Stimulated activated CD8-positive, alpha-beta memory T cell treated with anti-CD3 and anti-CD28 coated beads, Interleukin-4, amount 100 ng/mL, for 1 hour (primary cell): ENCODE results near the gene DMXL2.
"Not testable (repeated sequence)": the region's sequence is repeated elsewhere in the genome, so short reads cannot be mapped to it uniquely, and the experiment has no call there.

Experiments
- DNase-seq, 2 donors: peaks; one replicate each; pipeline ENCODE4 v3.0.0-alpha.2; 2020; ENCODE audit warnings: low read depth in 2 of 2, low spot score in 1 of 2

The DMXL2 gene

DNA sequence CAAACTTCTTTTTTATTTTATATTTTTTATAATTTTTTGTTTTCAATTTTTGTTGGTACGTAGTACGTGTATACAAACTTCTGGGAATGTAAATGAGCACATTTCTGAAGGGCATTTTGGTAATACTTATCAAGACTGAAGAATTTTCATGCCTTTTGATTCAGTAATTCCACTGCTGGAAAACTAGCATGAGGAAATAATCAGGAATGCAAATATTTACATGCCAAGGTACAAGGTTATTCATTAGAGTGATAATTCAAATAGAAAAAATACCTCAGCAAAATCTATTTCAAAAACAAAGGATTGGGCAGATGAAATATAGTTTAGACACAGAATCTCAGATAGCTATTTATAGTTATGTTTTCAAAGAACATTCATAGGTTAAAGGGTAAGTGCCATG, 128.7 kb downstream of the DMXL2 start:
- no peak for DNase-seq

DNA sequence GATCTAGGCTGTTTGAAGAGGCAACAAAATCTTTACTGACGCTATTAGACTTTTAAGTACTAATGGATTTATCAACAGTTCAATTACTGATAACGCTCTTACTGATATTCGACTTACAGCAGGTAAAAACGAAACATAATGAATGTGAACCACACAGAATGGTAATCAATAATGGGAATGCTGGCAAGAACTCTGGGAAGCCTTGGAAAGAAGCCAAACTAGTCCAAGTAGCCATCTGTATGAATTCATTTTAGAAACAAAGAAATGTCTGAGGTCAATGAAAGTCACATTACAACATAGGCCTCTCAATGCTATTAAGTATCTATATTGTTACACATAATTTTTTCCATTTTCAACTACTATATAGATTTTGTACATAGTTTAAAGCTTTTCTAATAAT, 130.0 kb downstream of the DMXL2 start:
- DNase-seq = no peak

DNA sequence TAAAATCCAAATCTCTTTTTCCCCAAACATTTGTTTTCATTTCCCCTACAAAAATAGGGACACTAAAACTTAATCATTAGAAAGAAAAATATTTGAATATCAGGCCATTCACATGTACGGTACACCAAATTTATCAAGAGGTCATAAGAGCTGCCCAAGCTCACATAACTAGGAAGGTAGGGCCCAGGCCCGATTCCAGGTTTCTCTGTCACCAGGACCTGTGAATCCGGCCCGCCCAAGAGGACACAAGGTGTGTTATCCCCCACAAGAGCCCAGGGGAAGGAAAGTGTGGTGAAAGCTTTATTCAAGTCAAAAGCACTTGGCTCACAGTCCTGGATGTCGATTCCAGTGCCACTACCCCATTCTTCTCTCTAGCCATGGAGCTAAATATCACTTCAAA, 130.6 kb downstream of the DMXL2 start:
- no peak for DNase-seq

DNA sequence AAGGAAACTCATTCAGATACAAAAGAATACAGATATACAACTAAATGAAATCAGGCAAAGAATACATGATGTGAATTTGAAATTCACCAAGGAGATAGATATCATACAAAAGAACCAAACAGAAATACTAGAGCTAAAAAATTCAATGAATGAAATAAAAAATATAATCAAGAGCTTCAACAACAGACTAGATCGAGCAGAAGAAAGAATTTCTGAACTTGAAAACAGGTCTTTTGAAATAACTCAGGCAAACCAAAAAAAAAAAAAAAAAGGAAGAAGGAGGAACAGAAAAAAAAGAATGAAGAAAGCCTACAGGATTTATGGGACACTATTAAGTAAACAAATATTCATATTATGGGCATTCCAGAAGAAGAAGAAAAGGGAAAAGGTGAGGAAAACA, 137.8 kb downstream of the DMXL2 start:
- no peak for DNase-seq

DNA sequence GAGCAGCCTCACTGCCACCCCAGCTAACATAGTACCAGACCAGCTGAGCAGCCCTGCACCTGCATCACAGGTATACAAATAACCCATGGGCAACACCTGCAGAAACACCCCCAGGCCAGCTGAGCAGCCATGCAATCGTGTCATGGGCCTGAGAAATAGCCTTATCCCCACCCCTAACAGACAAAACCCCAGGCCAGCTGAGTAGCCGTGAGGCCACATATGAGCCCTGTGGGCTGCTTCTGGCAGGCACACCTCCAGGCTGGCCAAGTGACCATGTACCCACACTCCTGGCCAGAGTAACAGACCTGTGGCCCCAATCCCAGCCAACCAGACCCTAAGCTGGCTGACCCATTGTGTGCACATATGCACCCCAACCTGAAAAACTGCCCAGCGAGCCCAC, 138.6 kb downstream of the DMXL2 start:
- no peak for DNase-seq

DNA sequence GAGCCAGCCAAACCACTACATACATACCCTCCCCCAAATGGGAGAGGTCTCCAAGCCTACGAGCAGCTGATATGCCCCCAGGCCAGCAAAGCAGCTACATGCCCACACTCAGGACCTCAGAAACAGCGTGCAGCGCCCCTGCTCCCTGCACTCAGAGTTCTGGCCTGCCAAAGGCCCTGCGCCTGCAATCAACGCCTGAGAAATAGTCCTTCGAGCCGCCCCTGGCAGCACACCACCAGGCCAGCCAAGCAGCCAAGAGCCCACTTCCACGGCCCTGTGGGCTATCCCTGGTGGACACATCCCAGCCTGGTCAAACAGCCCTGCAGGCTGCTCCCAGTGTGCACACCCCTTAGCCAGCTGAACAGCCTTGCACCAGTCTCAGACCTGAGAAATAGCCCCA, 139.1 kb downstream of the DMXL2 start:
- no peak for DNase-seq

DNA sequence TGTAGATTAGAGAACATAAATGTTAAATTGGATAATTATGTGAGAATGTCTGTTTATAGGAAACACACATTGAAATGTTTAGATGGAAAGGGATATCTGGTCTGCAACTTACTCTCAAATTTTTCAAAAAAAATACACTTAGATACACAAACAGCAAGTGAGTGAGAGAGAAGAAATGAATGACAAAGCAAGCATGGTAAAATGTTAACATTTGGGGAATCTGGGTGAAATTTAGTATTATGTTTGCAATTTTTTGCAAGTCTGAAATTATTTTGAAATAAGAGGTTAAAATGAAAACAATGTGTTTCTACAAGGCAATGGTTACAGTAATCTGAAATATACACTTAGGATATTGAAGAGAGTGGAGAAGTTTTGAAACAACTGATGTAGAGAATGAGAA, 146.8 kb downstream of the DMXL2 start:
- no peak for DNase-seq

DNA sequence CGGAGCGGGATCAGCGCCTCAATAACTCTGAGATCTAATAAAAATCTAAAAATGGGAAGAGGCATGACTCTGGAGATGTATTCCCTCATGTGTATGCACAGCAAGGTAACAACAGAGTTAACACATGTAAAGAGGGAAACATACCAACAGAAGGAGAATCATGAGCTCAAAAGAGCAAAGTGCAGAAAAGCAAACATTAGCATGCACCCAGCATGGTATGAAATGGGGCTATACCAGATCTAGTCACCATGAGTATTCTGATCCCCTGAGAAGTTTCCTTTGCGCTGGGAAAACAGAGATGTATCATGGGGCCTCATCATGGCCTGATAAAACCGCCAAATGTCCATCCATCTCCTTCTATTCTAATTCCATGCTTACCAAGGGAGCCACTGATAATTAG, 152.1 kb downstream of the DMXL2 start:
- DNase-seq = no peak

DNA sequence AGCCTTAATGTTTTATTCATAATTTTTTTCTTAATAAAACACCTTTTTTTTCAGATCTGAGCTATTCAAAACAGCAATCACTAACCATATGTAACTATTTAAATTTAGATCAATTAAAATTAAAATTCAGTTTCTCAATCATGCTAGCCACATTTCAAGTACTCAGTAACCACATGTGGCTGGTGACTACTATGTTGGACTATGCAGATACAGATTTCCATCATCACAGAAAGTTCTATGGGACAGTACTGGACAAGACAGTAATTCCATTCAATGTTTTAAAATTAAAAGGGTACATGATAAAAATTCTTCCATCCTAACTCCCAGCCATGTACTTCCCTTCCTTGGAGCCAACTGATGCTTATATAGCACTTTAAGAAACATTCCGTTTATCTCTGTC, 161.8 kb downstream of the DMXL2 start:
- DNase-seq = no peak

DNA sequence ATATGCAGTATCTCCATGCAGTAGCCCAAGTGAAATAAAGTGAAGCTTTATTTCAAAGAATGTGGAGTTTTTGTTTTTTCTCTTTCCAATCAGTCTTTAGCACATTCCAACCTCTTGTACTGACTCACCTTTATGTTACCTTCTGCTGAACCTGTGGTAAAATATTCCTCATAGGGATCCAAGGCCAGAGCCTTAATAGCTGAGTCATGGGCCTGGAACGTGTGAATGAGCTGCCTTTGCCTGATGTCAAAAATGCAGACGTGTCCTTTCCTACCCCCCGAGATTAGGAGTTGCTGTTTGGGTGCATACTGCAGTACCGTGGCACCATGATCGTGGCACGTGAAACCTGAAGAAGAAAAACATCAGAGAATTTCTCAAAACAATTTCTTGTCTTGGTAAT, 172.6 kb downstream of the DMXL2 start:
- no peak for DNase-seq

DNA sequence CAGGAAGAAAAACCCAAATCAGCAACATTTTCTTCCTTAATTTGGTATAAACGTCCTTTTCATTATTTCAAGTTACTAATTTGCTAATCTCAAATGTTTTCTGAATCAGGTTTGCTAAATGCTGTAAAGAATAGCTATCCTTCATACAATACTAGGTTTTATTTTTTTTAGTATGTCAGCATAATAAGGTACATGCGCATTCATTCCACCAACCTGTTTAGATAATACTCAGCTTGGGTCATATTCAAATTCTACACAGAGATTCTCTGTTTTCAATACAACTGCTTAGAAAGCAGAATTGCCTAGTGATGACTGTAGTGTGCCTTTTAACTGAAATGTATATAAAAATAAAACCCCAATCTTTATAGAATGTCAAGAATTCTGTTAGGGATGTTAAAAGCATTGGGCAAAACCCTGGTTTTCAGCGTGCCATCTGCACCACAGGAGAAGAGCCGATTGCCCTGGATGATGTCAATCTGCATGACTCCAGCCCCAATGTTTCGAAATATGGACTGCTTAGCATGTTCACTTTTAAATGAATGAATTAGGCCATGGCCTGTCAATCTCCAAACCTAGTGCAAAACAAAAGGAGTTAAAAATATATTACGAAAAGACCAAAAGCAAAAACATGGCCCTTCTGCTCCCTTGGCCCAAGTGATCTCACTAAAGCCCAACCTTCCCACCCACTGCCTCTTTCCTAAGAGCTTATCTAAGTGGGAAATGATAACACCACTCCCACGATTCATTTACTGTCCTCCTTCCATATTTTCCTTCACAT, 173.8 kb downstream of the DMXL2 start:
- no peak for DNase-seq

DNA sequence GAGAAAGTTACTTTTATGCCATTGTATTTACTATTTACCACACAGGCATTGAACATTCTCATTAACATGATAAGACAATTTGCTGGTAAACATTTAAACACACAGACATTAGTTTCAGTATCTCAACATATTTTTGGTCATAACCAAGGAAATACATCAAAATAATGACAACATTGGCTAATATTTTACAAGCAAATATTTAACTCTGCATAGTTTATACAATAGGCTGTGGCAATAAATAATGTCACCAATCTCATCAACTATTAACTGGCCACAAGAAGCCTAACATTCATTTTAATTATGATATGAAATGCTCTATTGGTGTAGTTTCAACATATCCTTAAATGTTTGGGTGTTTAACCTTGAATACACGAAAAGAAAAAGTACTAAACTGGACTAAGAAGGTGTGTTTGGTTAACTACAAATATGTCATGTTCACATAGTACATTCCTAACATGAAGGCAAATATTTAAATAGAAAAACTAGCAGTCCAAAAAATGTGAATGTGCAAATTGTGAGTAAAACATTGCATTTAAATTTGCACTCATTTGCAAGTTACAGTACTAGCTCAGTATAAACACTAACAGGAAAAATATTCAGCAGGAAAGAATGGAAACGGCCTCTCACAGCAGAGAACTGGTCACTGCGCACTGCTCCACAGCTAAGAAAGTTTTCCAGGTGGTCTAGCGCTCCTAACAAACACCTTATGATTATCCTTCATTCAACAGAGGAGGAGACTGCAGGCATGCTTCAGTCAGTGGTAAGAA, 174.5 kb downstream of the DMXL2 start:
- DNase-seq = no peak

DNA sequence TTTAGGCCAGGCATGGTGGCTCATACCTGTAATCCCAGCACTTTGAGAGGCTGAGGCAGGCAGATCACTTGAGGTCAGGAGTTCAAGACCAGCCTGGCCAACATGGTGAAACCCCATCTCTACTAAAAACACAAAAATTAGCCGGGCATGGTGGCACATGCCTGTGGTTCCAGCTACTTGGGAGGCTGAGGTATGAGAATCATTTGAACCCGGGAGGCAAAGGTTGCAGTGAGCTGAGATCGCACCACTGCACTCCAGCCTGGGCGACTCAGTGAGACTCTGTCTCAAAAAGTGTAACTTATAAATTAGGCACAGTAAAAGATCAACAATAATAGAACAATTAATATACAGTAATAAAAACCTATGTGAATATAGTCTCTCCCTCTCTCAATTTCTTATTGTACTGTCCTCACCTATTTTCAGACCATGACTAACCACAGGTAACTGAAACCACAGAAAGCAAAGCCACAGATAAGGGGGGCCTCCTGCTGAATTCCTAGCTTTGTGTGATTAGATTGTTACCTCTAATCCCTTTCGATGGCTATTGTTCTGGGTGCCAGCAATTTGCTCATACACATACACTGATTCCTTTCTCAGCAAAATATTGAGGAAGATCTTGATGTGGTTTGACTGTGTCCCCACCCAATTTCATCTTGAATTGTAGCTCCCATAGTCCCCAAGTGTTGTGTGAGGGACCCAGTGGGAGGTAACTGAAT, 176.4 kb downstream of the DMXL2 start:
- not testable (repeated sequence) for DNase-seq

DNA sequence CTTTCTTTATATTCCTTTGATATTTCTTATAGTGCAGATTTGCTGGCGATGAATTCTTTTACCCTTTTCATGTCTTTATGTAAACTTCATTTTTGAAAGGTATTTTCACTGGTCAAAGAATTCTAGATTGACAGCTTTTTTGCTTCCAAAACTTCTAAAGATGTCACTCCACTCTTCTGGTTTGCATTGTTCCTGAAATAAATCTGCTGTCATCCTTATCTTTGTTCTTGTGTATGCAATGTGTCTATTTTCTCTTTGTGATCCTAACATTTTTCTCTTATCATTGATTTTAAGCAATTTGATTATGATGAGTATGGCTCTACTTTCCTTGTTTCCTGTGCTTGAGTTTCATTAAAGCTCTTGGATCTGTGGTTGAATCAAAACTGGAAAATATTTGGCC, 177.8 kb downstream of the DMXL2 start:
- DNase-seq = no peak

DNA sequence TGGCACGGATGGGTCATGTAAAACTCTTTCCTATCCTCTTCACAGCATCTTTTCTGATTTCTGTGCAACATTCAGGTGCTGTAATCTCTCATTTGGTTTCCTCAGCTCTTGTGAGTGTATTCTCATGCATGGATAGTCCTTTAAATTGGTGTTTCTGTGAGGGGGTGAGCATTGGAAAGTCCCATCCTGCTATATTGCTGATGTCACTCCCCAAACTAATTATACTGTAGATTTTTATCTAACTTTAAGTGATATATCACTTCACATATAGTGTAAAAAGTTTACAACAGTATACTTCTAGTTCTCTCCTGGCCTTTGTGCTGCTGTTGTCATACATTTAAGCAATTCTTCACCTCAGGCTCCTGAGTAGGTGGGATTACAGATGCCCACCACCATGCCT, 178.5 kb downstream of the DMXL2 start:
- no peak for DNase-seq

DNA sequence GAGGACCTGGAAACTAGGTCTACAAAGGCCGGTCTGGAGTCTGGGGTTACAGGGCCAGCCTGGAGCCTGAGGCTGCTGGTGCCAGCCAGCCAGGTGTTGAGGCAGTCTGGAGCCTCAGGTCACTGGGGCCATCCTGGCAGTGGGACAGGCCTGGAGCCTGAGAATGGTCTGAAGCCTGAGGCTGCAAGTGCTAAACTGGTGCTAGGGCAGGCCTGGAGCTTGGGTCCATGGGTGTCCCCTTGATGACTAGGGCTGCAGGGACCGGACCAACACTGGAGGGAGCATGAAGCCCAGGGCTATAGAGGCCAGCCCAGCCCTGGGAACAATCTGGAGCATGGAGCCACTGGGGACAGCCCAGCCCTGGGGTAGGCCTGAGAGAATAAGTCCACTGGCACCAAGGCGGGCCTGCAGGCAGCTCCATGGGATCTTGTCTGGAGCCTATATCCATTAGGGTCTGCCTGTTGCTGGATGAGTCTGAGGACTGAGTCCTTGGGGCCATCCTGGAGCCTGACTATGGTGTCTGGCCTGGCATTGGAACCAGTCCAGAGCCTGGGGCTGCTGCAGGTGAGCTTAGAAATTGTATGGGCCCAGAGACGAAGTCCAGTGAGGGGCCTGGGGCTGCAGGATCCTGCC, 179.2 kb downstream of the DMXL2 start:
- DNase-seq = no peak

DNA sequence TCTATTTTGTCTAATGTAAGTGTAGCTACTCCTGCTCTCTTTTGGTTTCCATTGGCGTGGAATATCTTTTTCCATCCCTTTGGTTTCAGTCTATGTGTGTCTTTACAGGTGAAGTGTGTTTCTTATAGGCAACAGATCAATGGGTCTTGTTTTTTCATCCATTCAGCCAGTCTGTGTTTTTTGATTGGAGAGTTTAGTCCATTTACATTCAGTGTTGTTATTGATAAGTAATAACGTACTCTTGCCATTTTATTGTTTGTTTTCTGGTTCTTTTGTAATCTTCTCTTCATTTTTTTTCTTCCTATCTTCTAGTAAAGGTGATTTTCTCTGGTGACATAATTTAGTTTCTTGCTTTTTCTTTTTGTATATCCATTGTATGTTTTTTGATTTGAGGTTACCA, 184.0 kb downstream of the DMXL2 start:
- DNase-seq = no peak

DNA sequence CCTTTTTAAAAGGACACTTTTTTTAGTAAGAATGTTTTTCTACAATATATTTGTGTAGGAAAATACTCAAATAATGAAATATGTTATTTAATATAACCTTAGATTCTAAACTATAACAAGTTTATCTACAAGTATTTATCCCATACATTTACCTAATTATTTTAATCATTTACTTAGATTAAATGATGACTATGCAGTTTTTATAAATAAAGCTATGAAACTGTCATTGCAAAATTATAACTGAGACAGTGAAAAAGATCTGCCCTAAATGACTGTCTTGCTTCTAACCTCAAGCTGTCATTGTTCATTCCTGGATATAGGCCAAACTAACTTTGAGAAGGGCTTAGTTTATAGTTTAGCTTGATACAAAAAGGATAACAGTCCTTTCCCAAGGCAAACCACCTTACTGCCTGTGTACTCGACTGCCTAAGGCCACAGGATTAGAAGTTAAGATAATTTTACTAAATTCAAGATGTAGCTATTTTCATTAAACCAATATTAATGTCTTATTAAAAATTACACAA, 197.0 kb downstream of the DMXL2 start:
- no peak for DNase-seq

DNA sequence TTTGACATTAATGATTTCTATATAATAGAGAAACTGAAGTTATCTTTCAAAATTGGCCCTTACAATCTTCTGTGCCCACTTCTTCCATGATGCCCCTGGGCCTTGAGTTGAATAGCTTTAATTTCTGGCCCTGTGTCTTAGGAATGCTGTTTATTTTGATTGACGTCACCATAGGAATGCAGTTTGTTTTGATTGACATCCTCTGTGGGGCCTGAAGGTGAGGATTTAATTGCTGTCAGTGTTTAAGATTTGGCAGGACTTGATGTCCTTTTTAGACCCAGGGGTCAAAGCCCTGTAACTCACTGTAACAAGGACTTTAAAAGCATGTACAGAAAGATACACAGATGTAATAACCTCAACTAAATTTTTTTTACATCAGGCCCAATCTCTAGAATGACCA, 197.8 kb downstream of the DMXL2 start:
- DNase-seq = no peak

DNA sequence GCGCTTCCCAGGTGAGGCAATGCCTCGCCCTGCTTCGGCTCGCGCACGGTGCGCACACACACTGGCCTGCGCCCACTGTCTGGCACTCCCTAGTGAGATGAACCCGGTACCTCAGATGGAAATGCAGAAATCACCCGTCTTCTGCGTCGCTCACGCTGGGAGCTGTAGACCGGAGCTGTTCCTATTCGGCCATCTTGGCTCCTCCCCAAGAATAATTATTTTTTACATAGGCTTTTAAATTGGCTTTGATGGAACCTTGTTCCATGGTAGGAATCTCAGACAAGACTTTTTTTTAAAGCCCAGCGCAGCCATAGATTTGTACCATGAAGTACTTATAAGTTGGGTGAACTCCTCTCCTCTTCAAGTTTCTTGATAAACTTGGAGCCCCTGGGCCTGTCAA, 199.5 kb downstream of the DMXL2 start:
- not testable (repeated sequence) for DNase-seq

DNA sequence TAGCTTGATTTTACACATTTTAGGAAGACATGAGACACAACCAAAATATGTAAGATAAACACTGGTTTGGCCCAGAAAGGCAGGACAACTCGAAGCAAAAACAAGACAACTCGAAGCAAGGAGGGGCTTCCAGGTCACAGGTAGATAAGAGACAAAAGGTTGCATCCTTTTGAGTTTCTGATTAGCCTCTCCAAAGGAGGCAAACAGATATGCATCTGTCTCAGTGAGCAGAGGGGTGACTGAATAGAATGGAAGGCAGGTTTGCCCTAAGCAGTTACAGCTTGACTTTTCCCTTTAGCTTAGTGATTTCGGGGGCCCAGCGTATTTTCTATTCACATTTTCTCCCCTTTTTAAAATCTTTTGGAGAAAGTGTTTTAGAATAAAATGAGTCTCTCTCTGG, 206.4 kb downstream of the DMXL2 start:
- no peak for DNase-seq
